GM23338 (cell line): ENCODE measurements around the gene BCAM. TPM values are rescaled to one million over a fixed set of nuclear protein-coding genes. Genes with fewer than 3 reads are reported as not detected.

Experiments used
- ATAC-seq: fragments of 200-7000 bp; cut with Tn5 transposase; 3 replicates; pipeline ENCODE4 v1.9.1; 2020
- DNase-seq: peaks from one replicate; pipeline ENCODE4 v3.0.0-alpha.2; 2015; ENCODE audit warnings: low spot score
- H2AFZ ChIP-seq: fragments of 200-600 bp; sonication (generic); 2 replicates; pipeline ENCODE4 v1.8.0; 2016; ENCODE audit warnings: antibody characterized with exemption, mild to moderate bottlenecking, moderate library complexity
- H3F3A ChIP-seq: fragments of 200-600 bp; sonication (generic); replicated peaks from 2 replicates; pipeline ENCODE4 v1.8.0; 2017; ENCODE audit warnings: antibody characterized with exemption, mixed run types, low read depth
- H3K27ac ChIP-seq: fragments of 200-600 bp; sonication (generic); 2 replicates; pipeline ENCODE4 v1.6.1; 2016; ENCODE audit warnings: low read depth
- H3K27me3 ChIP-seq: fragments of 200-600 bp; sonication (generic); 2 replicates; pipeline ENCODE4 v1.8.0; 2016; ENCODE audit warnings: mild to moderate bottlenecking, mixed run types, moderate library complexity; ENCODE audit not compliant: insufficient read depth
- H3K36me3 ChIP-seq: fragments of 200-600 bp; sonication (generic); 2 replicates; pipeline ENCODE4 v1.8.0; 2016; ENCODE audit warnings: mild to moderate bottlenecking; ENCODE audit not compliant: insufficient read depth
- H3K4me1 ChIP-seq: fragments of 200-600 bp; sonication (generic); 2 replicates; pipeline ENCODE4 v1.8.0; 2016; ENCODE audit warnings: mild to moderate bottlenecking, moderate library complexity; ENCODE audit not compliant: insufficient read depth
- H3K4me2 ChIP-seq: fragments of 200-600 bp; sonication (generic); 2 replicates; pipeline ENCODE4 v1.7.1; 2017; ENCODE audit warnings: mixed run types
- H3K4me3 ChIP-seq: fragments of 200-600 bp; sonication (generic); 2 replicates; pipeline ENCODE4 v1.6.1; 2016; ENCODE audit warnings: mixed run types
- H3K79me2 ChIP-seq: fragments of 200-600 bp; sonication (generic); replicated peaks from 2 replicates; pipeline ENCODE4 v1.8.0; 2017; ENCODE audit warnings: mild to moderate bottlenecking; ENCODE audit not compliant: insufficient read depth
- H3K9me2 ChIP-seq: fragments of 200-600 bp; sonication (generic); 2 replicates; pipeline ENCODE4 v1.8.0; 2017; ENCODE audit not compliant: insufficient read depth
- H4K20me1 ChIP-seq: fragments of 200-600 bp; sonication (generic); replicated peaks from 2 replicates; pipeline ENCODE4 v1.8.0; 2017; ENCODE audit warnings: mild to moderate bottlenecking; ENCODE audit not compliant: insufficient read depth
- H3K27ac Mint-ChIP-seq: 2 replicates; pipeline ENCODE4 v1.8.0; 2020; ENCODE audit warnings: inconsistent platforms, mild to moderate bottlenecking, moderate library complexity, mixed read lengths
- H3K27me3 Mint-ChIP-seq: 3 replicates; pipeline ENCODE4 v1.8.0; 2022; ENCODE audit warnings: low read depth, mild to moderate bottlenecking, moderate library complexity, mixed read lengths, inconsistent platforms; ENCODE audit not compliant: insufficient read depth, poor library complexity
- H3K36me3 Mint-ChIP-seq: 3 replicates; pipeline ENCODE4 v1.8.0; 2021; ENCODE audit warnings: low read depth, mild to moderate bottlenecking, inconsistent platforms, moderate library complexity, mixed read lengths
- H3K4me1 Mint-ChIP-seq: 3 replicates; pipeline ENCODE4 v1.8.0; 2020; ENCODE audit warnings: mild to moderate bottlenecking, inconsistent platforms, mixed read lengths
- H3K4me3 Mint-ChIP-seq: 3 replicates; pipeline ENCODE4 v1.8.0; 2021; ENCODE audit warnings: moderate library complexity, mild to moderate bottlenecking, inconsistent platforms, mixed read lengths
- H3K9me3 Mint-ChIP-seq: 3 replicates; pipeline ENCODE4 v1.8.0; 2020; ENCODE audit warnings: moderate library complexity, mild to moderate bottlenecking, inconsistent platforms, mixed read lengths
- CREB1 ChIP-seq: fragments of 250-450 bp; sonication (Bioruptor Pico); IDR thresholded peaks from 2 replicates; pipeline ENCODE4 v1.5.0; 2020; ENCODE audit warnings: low read depth, mild to moderate bottlenecking, moderate library complexity
- EZH2 ChIP-seq: fragments of 200-600 bp; sonication (generic); IDR thresholded peaks from one replicate; pipeline ENCODE4 v1.8.0; 2017; ENCODE audit warnings: antibody characterized with exemption, mild to moderate bottlenecking, low read depth; ENCODE audit not compliant: unreplicated experiment
- EZH2phosphoT487 ChIP-seq: fragments of 200-600 bp; sonication (generic); IDR thresholded peaks from one replicate; pipeline ENCODE4 v1.8.1; 2018; ENCODE audit warnings: antibody characterized with exemption; ENCODE audit not compliant: unreplicated experiment
- JUNB ChIP-seq: IDR thresholded peaks from one replicate; pipeline ENCODE4 v1.6.1; 2016; ENCODE audit warnings: antibody characterized with exemption; ENCODE audit not compliant: unreplicated experiment
- NANOG ChIP-seq: IDR thresholded peaks from 2 replicates; pipeline ENCODE4 v1.6.1; 2016; ENCODE audit warnings: antibody characterized with exemption, borderline replicate concordance
- POLR2AphosphoS5 ChIP-seq: IDR thresholded peaks from 2 replicates; pipeline ENCODE4 v1.6.1; 2016; ENCODE audit warnings: antibody characterized with exemption, low read depth
- STAT1 ChIP-seq: IDR thresholded peaks from one replicate; pipeline ENCODE4 v1.6.1; 2016; ENCODE audit warnings: antibody characterized with exemption; ENCODE audit not compliant: unreplicated experiment
- ZNF114 ChIP-seq: fragments of 250-450 bp; sonication (Bioruptor Pico); IDR thresholded peaks from 2 replicates; pipeline ENCODE4 v1.5.0; 2020; ENCODE audit warnings: mild to moderate bottlenecking, moderate library complexity
- ZNF331 ChIP-seq: fragments of 250-450 bp; sonication (Bioruptor Pico); IDR thresholded peaks from 2 replicates; pipeline ENCODE4 v1.5.0; 2020; ENCODE audit warnings: low read depth, mild to moderate bottlenecking, moderate library complexity
- polyA plus RNA-seq: library from polyadenylated mRNA; unstranded; fragments of >200 nt; fragmentation: Nextera tagmentation; extraction: Ambion mirVana; gene quantifications from 2 replicates; pipeline ENCODE4 v1.2.1, GENCODE V29; 2016
- total RNA-seq: library from RNA; depleted of rRNA; stranded (reverse); fragments of >200 nt; shearing (Covaris generic); gene quantifications from 2 replicates; pipeline ENCODE4 v1.2.3, GENCODE V29; 2014
- TF ChIP-seq, protein P1 (sequence below): IDR thresholded peaks from one replicate; pipeline ENCODE4 v1.6.1; 2018; ENCODE audit warnings: antibody characterized with exemption; ENCODE audit not compliant: unreplicated experiment
- TF ChIP-seq, protein P2 (sequence below): IDR thresholded peaks from 2 replicates; pipeline ENCODE4 v1.6.1; 2016; ENCODE audit warnings: antibody characterized with exemption
- TF ChIP-seq, protein P3 (sequence below), 2 experiments: fragments of 200-600 bp in 1 of 2; sonication (generic) in 1 of 2; conservative IDR thresholded peaks; 2 replicates each; pipeline versions ENCODE4 v1.5.1 to v1.6.1; 2016 to 2017; ENCODE audit warnings: antibody characterized with exemption in 2 of 2, low read depth in 2 of 2, mild to moderate bottlenecking in 2 of 2, moderate library complexity in 1 of 2

Gene BCAM
- total and polyA plus RNA-seq, 2 experiments from 2014 or later, result 33.3 to 100 TPM

DNA sequence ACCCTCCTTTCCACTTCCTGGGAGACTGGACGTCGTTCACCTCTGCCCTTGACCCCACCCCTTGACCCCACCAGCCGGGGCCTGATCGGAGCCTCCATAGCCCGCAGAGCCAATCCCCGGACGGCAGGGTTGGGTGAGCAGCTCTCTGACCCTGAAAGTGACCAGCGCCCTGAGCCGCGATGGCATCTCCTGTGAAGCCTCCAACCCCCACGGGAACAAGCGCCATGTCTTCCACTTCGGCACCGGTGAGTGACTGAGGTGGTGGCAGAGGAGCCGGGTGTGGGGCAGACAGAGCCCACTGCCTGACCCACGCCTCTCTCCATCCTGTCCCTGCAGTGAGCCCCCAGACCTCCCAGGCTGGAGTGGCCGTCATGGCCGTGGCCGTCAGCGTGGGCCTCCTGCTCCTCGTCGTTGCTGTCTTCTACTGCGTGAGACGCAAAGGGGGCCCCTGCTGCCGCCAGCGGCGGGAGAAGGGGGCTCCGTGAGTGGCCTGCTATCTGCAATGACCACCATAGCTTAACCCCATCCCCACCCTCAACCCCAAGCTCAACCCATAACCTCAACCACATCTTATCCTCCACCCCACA, 10.4 kb downstream of the BCAM start:
- H4K20me1 ChIP-seq, result peaks cover 11% of the 10 kb centered on the region
- no peaks in the 10 kb centered on the region; the same call in 2 of the 3 replicates for H3K9me3 Mint-ChIP-seq
- H3K27ac ChIP-seq, result no peak overlapping the region
- H3K27ac Mint-ChIP-seq, result no peak overlapping the region
- no peaks in the 10 kb centered on the region for H3K9me2 ChIP-seq
- H3K36me3 ChIP-seq, result no peaks in the 10 kb centered on the region
- H3K36me3 Mint-ChIP-seq, result peaks cover 37% of the 10 kb centered on the region
- no peak overlapping the region for H2AFZ ChIP-seq
- H3K4me2 ChIP-seq, result no peak overlapping the region
- H3K4me3 ChIP-seq, result no peak overlapping the region
- peaks cover 28% of the 10 kb centered on the region for H3K27me3 ChIP-seq
- no peaks in the 10 kb centered on the region for H3F3A ChIP-seq
- H3K27me3 Mint-ChIP-seq, result peaks cover 31% of the 10 kb centered on the region
- H3K4me3 Mint-ChIP-seq, result no peak overlapping the region
- no peak for TF ChIP-seq ZNF331 (CRISPR knock-in tag)
- no peak for TF ChIP-seq CREB1 (CRISPR knock-in tag)
- no peak for TF ChIP-seq JUNB
- no peaks in the 10 kb centered on the region for H3K79me2 ChIP-seq
- no peaks in the 10 kb centered on the region; the same call in 1 of the 2 replicates for H3K4me1 ChIP-seq
- DNase-seq (no peak), ATAC-seq (no peak)
- no peaks in the 10 kb centered on the region; the same call in 2 of the 3 replicates for H3K4me1 Mint-ChIP-seq

DNA sequence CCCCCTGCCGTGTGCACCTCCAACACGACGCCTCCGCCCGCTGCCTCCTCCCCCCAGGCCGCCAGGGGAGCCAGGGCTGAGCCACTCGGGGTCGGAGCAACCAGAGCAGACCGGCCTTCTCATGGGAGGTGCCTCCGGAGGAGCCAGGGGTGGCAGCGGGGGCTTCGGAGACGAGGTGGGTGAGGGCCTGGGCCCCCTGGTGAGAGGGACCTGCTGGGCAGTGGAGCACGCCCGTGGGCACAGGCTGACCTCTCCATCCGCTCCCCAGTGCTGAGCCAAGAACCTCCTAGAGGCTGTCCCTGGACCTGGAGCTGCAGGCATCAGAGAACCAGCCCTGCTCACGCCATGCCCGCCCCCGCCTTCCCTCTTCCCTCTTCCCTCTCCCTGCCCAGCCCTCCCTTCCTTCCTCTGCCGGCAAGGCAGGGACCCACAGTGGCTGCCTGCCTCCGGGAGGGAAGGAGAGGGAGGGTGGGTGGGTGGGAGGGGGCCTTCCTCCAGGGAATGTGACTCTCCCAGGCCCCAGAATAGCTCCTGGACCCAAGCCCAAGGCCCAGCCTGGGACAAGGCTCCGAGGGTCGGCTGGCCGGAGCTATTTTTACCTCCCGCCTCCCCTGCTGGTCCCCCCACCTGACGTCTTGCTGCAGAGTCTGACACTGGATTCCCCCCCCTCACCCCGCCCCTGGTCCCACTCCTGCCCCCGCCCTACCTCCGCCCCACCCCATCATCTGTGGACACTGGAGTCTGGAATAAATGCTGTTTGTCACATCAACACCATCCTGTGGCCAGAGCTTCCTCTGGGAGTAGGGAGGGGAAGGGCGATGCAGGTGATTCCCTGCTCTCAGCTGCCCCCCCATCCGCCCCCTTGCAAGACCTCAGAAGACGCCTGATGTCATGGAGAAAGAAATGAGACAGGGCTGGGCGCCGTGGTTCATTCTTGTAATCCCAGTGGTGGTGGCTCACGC, 12.0 kb downstream of the BCAM start:
- H3K27me3 Mint-ChIP-seq, result peaks cover 34% of the 10 kb centered on the region
- Histone ChIP-seq H3K4me3 (no peak overlapping the region), H3K27me3 (peaks cover 37% of the 10 kb centered on the region), H3K4me2 (no peak overlapping the region), H3F3A (no peaks in the 10 kb centered on the region), H3K9me2 (no peaks in the 10 kb centered on the region), H4K20me1 (peaks cover 8% of the 10 kb centered on the region; the same call in 1 of the 2 replicates), H2AFZ (no peak overlapping the region), H3K36me3 (no peaks in the 10 kb centered on the region), H3K27ac (no peak overlapping the region), H3K79me2 (no peaks in the 10 kb centered on the region), H3K4me1 (no peaks in the 10 kb centered on the region; the same call in 1 of the 2 replicates)
- H3K9me3 Mint-ChIP-seq, result no peaks in the 10 kb centered on the region
- peak; percentile 24; the same call in 2 of the 3 replicates for ATAC-seq
- H3K4me1 Mint-ChIP-seq, result no peaks in the 10 kb centered on the region; the same call in 2 of the 3 replicates
- H3K4me3 Mint-ChIP-seq, result no peak overlapping the region
- no peak for DNase-seq
- no peak overlapping the region for H3K27ac Mint-ChIP-seq
- peaks cover 25% of the 10 kb centered on the region for H3K36me3 Mint-ChIP-seq
- TF ChIP-seq JUNB (no peak), ZNF331 (CRISPR knock-in tag) (no peak), NANOG (no peak), ZNF114 (no peak), EZH2phosphoT487 (no peak), POLR2AphosphoS5 (no peak), STAT1 (no peak), EZH2 (no peak), CREB1 (CRISPR knock-in tag) (no peak)
- TF ChIP-seq, protein P1, sequence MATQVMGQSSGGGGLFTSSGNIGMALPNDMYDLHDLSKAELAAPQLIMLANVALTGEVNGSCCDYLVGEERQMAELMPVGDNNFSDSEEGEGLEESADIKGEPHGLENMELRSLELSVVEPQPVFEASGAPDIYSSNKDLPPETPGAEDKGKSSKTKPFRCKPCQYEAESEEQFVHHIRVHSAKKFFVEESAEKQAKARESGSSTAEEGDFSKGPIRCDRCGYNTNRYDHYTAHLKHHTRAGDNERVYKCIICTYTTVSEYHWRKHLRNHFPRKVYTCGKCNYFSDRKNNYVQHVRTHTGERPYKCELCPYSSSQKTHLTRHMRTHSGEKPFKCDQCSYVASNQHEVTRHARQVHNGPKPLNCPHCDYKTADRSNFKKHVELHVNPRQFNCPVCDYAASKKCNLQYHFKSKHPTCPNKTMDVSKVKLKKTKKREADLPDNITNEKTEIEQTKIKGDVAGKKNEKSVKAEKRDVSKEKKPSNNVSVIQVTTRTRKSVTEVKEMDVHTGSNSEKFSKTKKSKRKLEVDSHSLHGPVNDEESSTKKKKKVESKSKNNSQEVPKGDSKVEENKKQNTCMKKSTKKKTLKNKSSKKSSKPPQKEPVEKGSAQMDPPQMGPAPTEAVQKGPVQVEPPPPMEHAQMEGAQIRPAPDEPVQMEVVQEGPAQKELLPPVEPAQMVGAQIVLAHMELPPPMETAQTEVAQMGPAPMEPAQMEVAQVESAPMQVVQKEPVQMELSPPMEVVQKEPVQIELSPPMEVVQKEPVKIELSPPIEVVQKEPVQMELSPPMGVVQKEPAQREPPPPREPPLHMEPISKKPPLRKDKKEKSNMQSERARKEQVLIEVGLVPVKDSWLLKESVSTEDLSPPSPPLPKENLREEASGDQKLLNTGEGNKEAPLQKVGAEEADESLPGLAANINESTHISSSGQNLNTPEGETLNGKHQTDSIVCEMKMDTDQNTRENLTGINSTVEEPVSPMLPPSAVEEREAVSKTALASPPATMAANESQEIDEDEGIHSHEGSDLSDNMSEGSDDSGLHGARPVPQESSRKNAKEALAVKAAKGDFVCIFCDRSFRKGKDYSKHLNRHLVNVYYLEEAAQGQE, result no peak
- TF ChIP-seq, protein P2, sequence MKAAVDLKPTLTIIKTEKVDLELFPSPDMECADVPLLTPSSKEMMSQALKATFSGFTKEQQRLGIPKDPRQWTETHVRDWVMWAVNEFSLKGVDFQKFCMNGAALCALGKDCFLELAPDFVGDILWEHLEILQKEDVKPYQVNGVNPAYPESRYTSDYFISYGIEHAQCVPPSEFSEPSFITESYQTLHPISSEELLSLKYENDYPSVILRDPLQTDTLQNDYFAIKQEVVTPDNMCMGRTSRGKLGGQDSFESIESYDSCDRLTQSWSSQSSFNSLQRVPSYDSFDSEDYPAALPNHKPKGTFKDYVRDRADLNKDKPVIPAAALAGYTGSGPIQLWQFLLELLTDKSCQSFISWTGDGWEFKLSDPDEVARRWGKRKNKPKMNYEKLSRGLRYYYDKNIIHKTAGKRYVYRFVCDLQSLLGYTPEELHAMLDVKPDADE, result no peak
- TF ChIP-seq, protein P3, sequence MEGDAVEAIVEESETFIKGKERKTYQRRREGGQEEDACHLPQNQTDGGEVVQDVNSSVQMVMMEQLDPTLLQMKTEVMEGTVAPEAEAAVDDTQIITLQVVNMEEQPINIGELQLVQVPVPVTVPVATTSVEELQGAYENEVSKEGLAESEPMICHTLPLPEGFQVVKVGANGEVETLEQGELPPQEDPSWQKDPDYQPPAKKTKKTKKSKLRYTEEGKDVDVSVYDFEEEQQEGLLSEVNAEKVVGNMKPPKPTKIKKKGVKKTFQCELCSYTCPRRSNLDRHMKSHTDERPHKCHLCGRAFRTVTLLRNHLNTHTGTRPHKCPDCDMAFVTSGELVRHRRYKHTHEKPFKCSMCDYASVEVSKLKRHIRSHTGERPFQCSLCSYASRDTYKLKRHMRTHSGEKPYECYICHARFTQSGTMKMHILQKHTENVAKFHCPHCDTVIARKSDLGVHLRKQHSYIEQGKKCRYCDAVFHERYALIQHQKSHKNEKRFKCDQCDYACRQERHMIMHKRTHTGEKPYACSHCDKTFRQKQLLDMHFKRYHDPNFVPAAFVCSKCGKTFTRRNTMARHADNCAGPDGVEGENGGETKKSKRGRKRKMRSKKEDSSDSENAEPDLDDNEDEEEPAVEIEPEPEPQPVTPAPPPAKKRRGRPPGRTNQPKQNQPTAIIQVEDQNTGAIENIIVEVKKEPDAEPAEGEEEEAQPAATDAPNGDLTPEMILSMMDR (conservative IDR thresholded peaks at IDR 0.05; ENCODE audit: low read depth in 2 of 2), result no peak
